ENCODE measurements around the gene PRDM16.

The PRDM16 gene

GRCh38 chr1:3249231-3249630 lies 180.2 kb downstream of the PRDM16 start:
- no peak for DNase-seq

- no peak for DNase-seq
These were observed 180.9 kb downstream of the PRDM16 start for GRCh38 chr1:3249631-3250501.

- DNase-seq: no peak
These were observed 181.6 kb downstream of the PRDM16 start for GRCh38 chr1:3250624-3251023.

GRCh38 chr1:3251099-3251806 lies 182.2 kb downstream of the PRDM16 start:
- no peak for DNase-seq

- DNase-seq: no peak
These were observed 182.9 kb downstream of the PRDM16 start for GRCh38 chr1:3251807-3252428.

- DNase-seq: no peak
These were observed 186.7 kb downstream of the PRDM16 start for GRCh38 chr1:3255680-3256079.

GRCh38 chr1:3257788-3258187 lies 188.8 kb downstream of the PRDM16 start:
- no peak for DNase-seq

GRCh38 chr1:3258386-3259003 lies 189.5 kb downstream of the PRDM16 start:
- DNase-seq: no peak

- DNase-seq: no peak
These were observed 190.0 kb downstream of the PRDM16 start for GRCh38 chr1:3259020-3259419.

- DNase-seq: no peak
These were observed 192.3 kb downstream of the PRDM16 start for GRCh38 chr1:3261007-3261968.

- DNase-seq: no peak
These were observed 193.1 kb downstream of the PRDM16 start for GRCh38 chr1:3261969-3262579.

GRCh38 chr1:3262681-3263286 lies 193.8 kb downstream of the PRDM16 start:
- DNase-seq: no peak

GRCh38 chr1:3263790-3264189 lies 194.8 kb downstream of the PRDM16 start:
- no peak for DNase-seq

- DNase-seq: no peak
These were observed 195.5 kb downstream of the PRDM16 start for GRCh38 chr1:3264456-3264855.

GRCh38 chr1:3265835-3266805 lies 197.1 kb downstream of the PRDM16 start:
- DNase-seq: no peak

GRCh38 chr1:3266870-3267549 lies 198.0 kb downstream of the PRDM16 start:
- DNase-seq: no peak

- no peak for DNase-seq
These were observed 198.7 kb downstream of the PRDM16 start for GRCh38 chr1:3267550-3268270.

GRCh38 chr1:3268281-3268680 lies 199.3 kb downstream of the PRDM16 start:
- DNase-seq: no peak

Measured in suppressor macrophage treated with lipopolysaccharide for 4 hours (primary cell).